Stomach (tissue), 9 donors: ENCODE measurements around the gene MICAL2. TPM values are rescaled to one million over a fixed set of nuclear protein-coding genes. Genes with fewer than 3 reads are reported as not detected.

Source experiments
- DNase-seq, 2 donors: peaks; one replicate each; pipeline versions ENCODE4 v3.0.0 to v3.0.0-alpha.2; 2013 to 2019
- H3K27ac ChIP-seq, 5 donors: fragments of 200-600 bp in 4 of 5; sonication (generic) in 4 of 5; one replicate each; pipeline ENCODE4 v1.5.1; 2013 to 2019; ENCODE audit warnings: mild to moderate bottlenecking in 1 of 5, moderate library complexity in 1 of 5
- H3K27me3 ChIP-seq, 3 donors: fragments of 200-600 bp; sonication (generic); one replicate each; pipeline ENCODE4 v1.5.1; 2017 to 2019; ENCODE audit warnings: mixed run types in 1 of 3
- H3K36me3 ChIP-seq, 4 donors: fragments of 200-600 bp; sonication (generic); 1 replicate in 3 of 4; 2 replicates in 1 of 4; pipeline ENCODE4 v1.5.1; 2016 to 2019
- H3K4me1 ChIP-seq, 4 donors: fragments of 200-600 bp; sonication (generic); one replicate each; pipeline ENCODE4 v1.5.1; 2016 to 2019
- H3K4me3 ChIP-seq, 4 donors: fragments of 200-600 bp; sonication (generic) in 3 of 4; one replicate each; pipeline ENCODE4 v1.5.1; 2016 to 2019; ENCODE audit warnings: mild to moderate bottlenecking in 1 of 4
- H3K9me3 ChIP-seq, 4 donors: fragments of 200-600 bp; sonication (generic); one replicate each; pipeline ENCODE4 v1.5.1; 2016 to 2019
- CTCF ChIP-seq, 7 experiments: fragments of 450-650 bp in 4 of 7; fragments of 200-600 bp in 3 of 7; sonication (generic) in 3 of 7; IDR thresholded peaks; one replicate each; pipeline ENCODE4 v1.5.1; 2016 to 2019; ENCODE audit warnings: antibody characterized with exemption in 7 of 7, control low read depth in 2 of 7, mild to moderate bottlenecking in 1 of 7
- EP300 ChIP-seq: sonication (generic); formaldehyde crosslinking; IDR thresholded peaks from one replicate; pipeline ENCODE4 v1.6.1; 2017; ENCODE audit warnings: antibody characterized with exemption
- POLR2A ChIP-seq, 4 donors: fragments of 450-650 bp; IDR thresholded peaks; one replicate each; pipeline ENCODE4 v1.6.1; 2016; ENCODE audit warnings: antibody characterized with exemption in 4 of 4, control low read depth in 2 of 4, mild to moderate bottlenecking in 1 of 4, moderate library complexity in 1 of 4
- POLR2AphosphoS5 ChIP-seq, 3 donors: sonication (generic); formaldehyde crosslinking; IDR thresholded peaks; one replicate each; pipeline ENCODE4 v1.6.1; 2016; ENCODE audit warnings: antibody characterized with exemption in 3 of 3
- WGBS, 5 donors: extraction: QIAGEN DNeasy Blood & Tissue Kit in 3 of 5; methylation state at CpG; one replicate each; pipeline versions ENCODE4 v1.1.5 to v1.1.7; 2013 to 2018; 5-methylcytosine and 5-hydroxymethylcytosine counted together
- intact Hi-C: fragments of 100-400 bp; cut with DNase I; formaldehyde crosslinking; loops from one replicate; pipeline ENCODE4 v1.15.1; 2023; ENCODE audit warnings: low total_unique reads
- polyA plus RNA-seq, 3 donors: library from polyadenylated mRNA; stranded (reverse); fragments of 200-250 nt; gene quantifications; one replicate each; pipeline ENCODE4 v1.2.3, GENCODE V29; 2013
- total RNA-seq, 5 donors: library from RNA; depleted of rRNA; stranded (reverse); fragments of >200 nt; gene quantifications; one replicate each; pipeline versions ENCODE4 v1.1.0 to v1.2.3, GENCODE V29; 2014 to 2016
- donor health status: healthy with polysubstance abuse.
- donor health status: Bipolar disorder and iron deficiency.
- donor health status: healthy.

The MICAL2 gene
- total and polyA plus RNA-seq, 8 donors = 11.2 to 165 (median 83.3) TPM

- WGBS, 5 donors = 15 to 46% (median 32%) methylated on average over 1 of the region's 1 CpG
- H3K27me3 ChIP-seq = no peaks in the 10 kb centered on the region
- intact Hi-C loops = loop anchor here (10.0 kb wide), 1 partner anchor 113 kb away; no protein-coding TSS in a partner anchor
- H3K4me1 ChIP-seq = peaks cover 0 to 24% (median 12%) of the 10 kb centered on the region in 4 donors
- no peaks in the 10 kb centered on the region for H3K36me3 ChIP-seq
- no peaks in the 10 kb centered on the region for H3K9me3 ChIP-seq
- H3K27ac ChIP-seq = no peak overlapping the region
- H3K4me3 ChIP-seq = no peak overlapping the region
- no peak for DNase-seq
- TF ChIP-seq EP300 = no peak
- no peak for TF ChIP-seq POLR2AphosphoS5 (IDR thresholded peaks at IDR 0.05)
- TF ChIP-seq CTCF (IDR thresholded peaks at IDR 0.05) = no peak
Measured at GRCh38 chr11:12101318-12101717, 9.1 kb upstream of the MICAL2 start.

DNA sequence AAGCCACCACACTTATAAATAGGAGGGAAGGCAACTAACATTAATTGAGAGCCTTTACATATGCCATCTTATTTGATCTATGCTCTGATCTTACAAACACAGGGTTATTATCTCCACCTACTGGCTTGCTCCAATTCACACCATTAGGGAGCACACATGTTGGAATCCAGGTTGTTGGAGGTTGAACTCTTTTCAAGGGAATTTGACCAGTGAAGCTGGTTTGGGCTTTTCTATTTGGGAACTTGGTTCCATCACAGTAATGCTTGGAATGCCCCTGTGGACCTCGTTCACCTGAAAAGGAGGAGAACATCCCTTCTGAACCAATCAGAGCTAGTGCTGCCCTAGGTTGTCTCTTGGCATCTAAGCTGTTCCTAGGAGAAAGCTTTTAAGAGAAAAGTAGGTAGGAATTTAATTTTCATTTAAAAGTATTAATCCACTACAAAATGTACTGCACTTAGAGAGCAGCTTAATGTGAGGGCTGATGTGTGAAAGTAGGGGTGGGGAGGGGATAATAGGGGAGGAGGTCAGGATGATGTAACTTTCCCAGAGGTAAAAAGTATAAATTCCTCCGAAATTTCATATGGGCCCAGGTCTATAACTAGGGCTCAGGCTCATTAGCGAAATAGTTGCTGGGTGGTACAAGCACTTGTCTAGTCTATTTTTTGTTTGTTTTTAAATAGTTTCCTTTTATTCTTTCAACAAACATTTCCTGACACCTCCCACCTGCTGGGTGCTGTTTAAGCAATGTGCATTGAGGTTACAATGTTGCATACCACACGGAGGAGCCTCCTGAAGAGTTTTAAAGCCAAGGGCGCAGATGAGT is 7.6 kb upstream of the MICAL2 start:
- no peaks in the 10 kb centered on the region for H3K27me3 ChIP-seq
- 81 to 87% (median 84%) methylated on average over 5 of the region's 5 CpGs for whole genome bisulfite sequencing, 5 donors

DNA sequence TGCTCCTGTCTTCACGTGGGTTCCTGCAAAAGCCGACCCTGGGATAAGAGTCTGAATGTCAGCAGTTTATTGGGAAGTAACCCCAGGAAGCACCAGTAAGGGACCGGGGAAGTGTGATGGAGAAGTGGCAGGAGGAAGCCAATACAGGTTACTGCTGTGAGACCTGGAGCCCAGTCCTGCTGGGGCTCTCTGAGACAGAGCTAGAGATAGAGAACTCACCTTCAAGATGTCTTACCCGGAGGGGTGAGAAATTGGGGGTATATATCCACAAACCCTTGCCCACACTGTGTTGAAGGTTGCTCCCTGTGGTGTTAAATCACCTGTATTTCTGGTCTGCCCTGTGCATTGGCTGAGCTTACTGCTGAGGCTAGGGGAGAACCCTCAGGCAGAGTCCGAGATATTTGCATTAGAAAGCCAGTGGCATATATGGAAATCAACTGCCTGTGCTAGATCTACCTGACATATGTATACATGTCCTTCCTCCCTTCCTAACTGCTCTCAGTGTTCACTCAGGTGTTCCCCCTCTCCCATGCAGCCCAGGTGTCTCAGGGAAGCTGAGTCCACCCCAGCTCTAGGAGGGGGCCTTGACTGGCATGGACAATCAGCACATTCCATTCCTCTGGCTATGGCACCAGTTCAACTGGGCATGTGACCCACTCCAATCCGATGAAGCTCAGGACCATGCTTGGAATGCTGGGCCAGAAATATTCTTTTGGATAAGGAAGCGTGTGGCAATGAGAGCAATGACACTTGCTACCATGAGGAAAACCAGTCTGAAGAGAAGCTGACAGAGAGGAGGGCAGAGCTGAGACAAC is 6.8 kb upstream of the MICAL2 start:
- intact Hi-C loops = loop anchor here (10.0 kb wide), 1 partner anchor 111 kb away; no protein-coding TSS in a partner anchor
- peak in 1 of 2 donors; percentile 25 for DNase-seq
- TF ChIP-seq EP300 (no peak), CTCF (IDR thresholded peaks at IDR 0.05) (no peak)
- H3K27ac ChIP-seq = no peak overlapping the region
- WGBS, 5 donors = 59 to 70% (median 62%) methylated on average over 6 to 7 of the region's 7 CpGs
- no peaks in the 10 kb centered on the region for H3K27me3 ChIP-seq
- no peaks in the 10 kb centered on the region for H3K9me3 ChIP-seq
- no peaks in the 10 kb centered on the region for H3K36me3 ChIP-seq
- peaks cover 0 to 24% (median 12%) of the 10 kb centered on the region in 4 donors for H3K4me1 ChIP-seq
- no peak overlapping the region for H3K4me3 ChIP-seq

More for the DNA sequence above, 7.6 kb upstream of the MICAL2 start:
- TF ChIP-seq CTCF (IDR thresholded peaks at IDR 0.05) = no peak
- no peak for TF ChIP-seq POLR2A (IDR thresholded peaks at IDR 0.05)
- no peak for TF ChIP-seq POLR2AphosphoS5 (IDR thresholded peaks at IDR 0.05)
- TF ChIP-seq EP300 = no peak
- no peak overlapping the region for H3K27ac ChIP-seq
- H3K4me1 ChIP-seq = peaks cover 0 to 24% (median 12%) of the 10 kb centered on the region in 4 donors
- intact Hi-C loops = loop anchor here (10.0 kb wide), 1 partner anchor 112 kb away; no protein-coding TSS in a partner anchor
- no peaks in the 10 kb centered on the region for H3K36me3 ChIP-seq
- DNase-seq = no peak
- H3K4me3 ChIP-seq = no peak overlapping the region
- H3K9me3 ChIP-seq = no peaks in the 10 kb centered on the region

GRCh38 chr11:12105471-12105870 is 4.9 kb upstream of the MICAL2 start:
- Histone ChIP-seq H3K36me3 (no peaks in the 10 kb centered on the region), H3K9me3 (no peaks in the 10 kb centered on the region), H3K4me1 (peaks cover 7 to 32% (median 22%) of the 10 kb centered on the region in 4 donors), H3K27me3 (no peaks in the 10 kb centered on the region), H3K27ac (no peak overlapping the region), H3K4me3 (no peak overlapping the region)
- intact Hi-C loops = loop anchor here (10.0 kb wide), 1 partner anchor 109 kb away; no protein-coding TSS in a partner anchor
- TF ChIP-seq POLR2A (IDR thresholded peaks at IDR 0.05) = no peak
- TF ChIP-seq CTCF (IDR thresholded peaks at IDR 0.05) = no peak
- TF ChIP-seq EP300 = no peak
- no peak for TF ChIP-seq POLR2AphosphoS5 (IDR thresholded peaks at IDR 0.05)
- WGBS, 5 donors = 50 to 97% (median 87%) methylated on average over 2 of the region's 2 CpGs
- DNase-seq = no peak
